ENCODE results near the gene NUDT21. TPM values are rescaled to one million over a fixed set of nuclear protein-coding genes. Genes with fewer than 3 reads are reported as not detected.

NUDT21 gene
- polyA plus RNA-seq, 1 of the 3 experiments (the other 2 are of a cell fraction) = 42.2 TPM

- no peak for TF ChIP-seq POLR2AphosphoS5 (IDR thresholded peaks at IDR 0.05; ENCODE audit: low read depth, low read length)
- TF ChIP-seq EZH2phosphoT487 (IDR thresholded peaks at IDR 0.05; ENCODE audit: borderline replicate concordance, low read depth) = no peak
- no peak for TF ChIP-seq JUND (IDR thresholded peaks at IDR 0.05)
- no peak for TF ChIP-seq FOSL2 (IDR thresholded peaks at IDR 0.05; ENCODE audit: borderline replicate concordance, low read depth)
- TF ChIP-seq, protein P1, sequence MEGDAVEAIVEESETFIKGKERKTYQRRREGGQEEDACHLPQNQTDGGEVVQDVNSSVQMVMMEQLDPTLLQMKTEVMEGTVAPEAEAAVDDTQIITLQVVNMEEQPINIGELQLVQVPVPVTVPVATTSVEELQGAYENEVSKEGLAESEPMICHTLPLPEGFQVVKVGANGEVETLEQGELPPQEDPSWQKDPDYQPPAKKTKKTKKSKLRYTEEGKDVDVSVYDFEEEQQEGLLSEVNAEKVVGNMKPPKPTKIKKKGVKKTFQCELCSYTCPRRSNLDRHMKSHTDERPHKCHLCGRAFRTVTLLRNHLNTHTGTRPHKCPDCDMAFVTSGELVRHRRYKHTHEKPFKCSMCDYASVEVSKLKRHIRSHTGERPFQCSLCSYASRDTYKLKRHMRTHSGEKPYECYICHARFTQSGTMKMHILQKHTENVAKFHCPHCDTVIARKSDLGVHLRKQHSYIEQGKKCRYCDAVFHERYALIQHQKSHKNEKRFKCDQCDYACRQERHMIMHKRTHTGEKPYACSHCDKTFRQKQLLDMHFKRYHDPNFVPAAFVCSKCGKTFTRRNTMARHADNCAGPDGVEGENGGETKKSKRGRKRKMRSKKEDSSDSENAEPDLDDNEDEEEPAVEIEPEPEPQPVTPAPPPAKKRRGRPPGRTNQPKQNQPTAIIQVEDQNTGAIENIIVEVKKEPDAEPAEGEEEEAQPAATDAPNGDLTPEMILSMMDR (IDR thresholded peaks at IDR 0.05) = no peak
- TF ChIP-seq USF2 (IDR thresholded peaks at IDR 0.05; ENCODE audit: borderline replicate concordance, low read depth, low read length) = no peak
- TF ChIP-seq YY1 (IDR thresholded peaks at IDR 0.05; ENCODE audit: low read depth) = no peak
- TF ChIP-seq IRF3 (IDR thresholded peaks at IDR 0.05; ENCODE audit: low read depth, low read length) = no peak
- no peak for TF ChIP-seq SIN3A (IDR thresholded peaks at IDR 0.05; ENCODE audit: borderline replicate concordance, low read depth, low read length)
- TF ChIP-seq CHD2 (IDR thresholded peaks at IDR 0.05; ENCODE audit: low read length, partially characterized antibody) = no peak
- no peak for TF ChIP-seq ZBTB33 (IDR thresholded peaks at IDR 0.05; ENCODE audit: borderline replicate concordance, low read depth)
- TF ChIP-seq EP300 (IDR thresholded peaks at IDR 0.05; ENCODE audit: borderline replicate concordance in 1 of 2, low read depth in 1 of 2, low read length in 1 of 2) = no peak
- no peak overlapping the region for H3K4me3 ChIP-seq (ENCODE audit: low read depth in 2 of 2, low read length in 1 of 2)
Observed at GRCh38 chr16:56448005-56448404, 3.1 kb downstream of the NUDT21 start.

More at GRCh38 chr16:56448005-56448404, 3.1 kb downstream of the NUDT21 start:
- Histone ChIP-seq H3K9me2 (no peaks in the 10 kb centered on the region), H3K36me3 (replicated peaks in 1 of 2; ENCODE audit: control insufficient read depth in 1 of 2, insufficient read depth in 2 of 2, low read length in 1 of 2) (peaks cover 33 to 40% of the 10 kb centered on the region in 2 experiments), H3K27me3 (ENCODE audit: insufficient read depth) (no peaks in the 10 kb centered on the region), H4K20me1 (ENCODE audit: insufficient read depth) (peaks cover 38% of the 10 kb centered on the region), H3K79me2 (ENCODE audit: insufficient read depth) (peaks cover 94% of the 10 kb centered on the region), H3K4me1 (ENCODE audit: control insufficient read depth in 1 of 2, insufficient read depth in 2 of 2, low read depth in 1 of 2, low read length in 1 of 2) (peaks cover 22 to 27% of the 10 kb centered on the region in 2 experiments; a peak in 3 of 4 replicates), H3K9ac (no peak overlapping the region), H3K9me3 (no peaks in the 10 kb centered on the region), H3K27ac (ENCODE audit: low read depth in 2 of 2, low read length in 1 of 2) (no peak overlapping the region), H3K4me2 (peak overlapping the region; percentile 70; the same call in 1 of the 2 replicates), H2AFZ (ENCODE audit: low read depth) (no peak overlapping the region), H3F3A (replicated peaks; ENCODE audit: insufficient read depth) (no peaks in the 10 kb centered on the region)
- ChIA-PET POLR2A (no interaction called here), CTCF (no interaction called here)
- DNase-seq = no peak
